DMS153 (cell line): Measurements from ENCODE around the gene CLASP2.
"Not testable (repeated sequence)": the region's sequence is repeated elsewhere in the genome, so short reads cannot be mapped to it uniquely, and the experiment has no call there.

Source experiments
- DNase-seq: peaks from one replicate; lab custom pipeline; 2025; lab: John Stamatoyannopoulos, UW

CLASP2 gene

GRCh38 chr3:33543601-33544000, 174.5 kb downstream of the CLASP2 start:
- DNase-seq: no peak

DNA sequence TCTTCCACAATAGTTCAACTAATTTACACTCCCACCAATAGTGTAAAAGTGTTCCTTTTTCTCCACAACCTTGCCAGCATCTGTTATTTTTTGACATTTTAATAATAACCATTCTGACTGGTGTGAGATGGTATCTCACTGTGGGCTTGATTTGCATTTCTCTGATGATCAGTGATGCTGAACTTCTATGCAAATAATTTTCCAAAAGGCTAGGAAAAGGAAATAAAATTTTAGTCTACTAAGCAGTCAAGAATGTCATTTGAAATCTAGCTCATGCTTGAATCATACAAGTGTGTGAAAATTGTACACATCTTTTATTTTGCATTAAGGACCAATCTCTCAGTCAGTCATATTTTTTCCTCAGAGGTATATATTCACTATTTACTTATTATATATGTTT, 176.1 kb downstream of the CLASP2 start:
- no peak for DNase-seq

GRCh38 chr3:33538678-33539339, 179.2 kb downstream of the CLASP2 start:
- DNase-seq: no peak

DNA sequence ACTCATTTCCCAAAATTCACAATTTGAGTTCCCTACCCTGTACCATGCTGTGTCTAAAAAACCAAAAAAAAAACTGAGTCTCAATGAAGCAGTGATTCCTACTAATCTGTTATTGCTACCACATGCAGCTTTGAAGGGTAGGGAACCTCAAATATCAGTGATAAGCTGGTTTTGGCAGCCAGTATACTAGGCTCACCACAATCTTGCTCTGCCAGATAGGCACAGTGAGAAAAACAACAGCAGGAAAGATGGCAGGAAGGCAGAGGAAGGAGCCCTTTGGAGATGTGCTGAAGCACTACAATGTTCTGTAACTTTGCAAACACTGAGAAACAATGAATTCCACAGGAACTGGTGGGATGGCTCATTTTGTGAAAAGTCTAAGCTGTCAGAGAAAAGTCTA, 180.9 kb downstream of the CLASP2 start:
- DNase-seq: no peak

- DNase-seq: no peak
These were observed 191.3 kb downstream of the CLASP2 start for GRCh38 chr3:33526787-33527186.

DNA sequence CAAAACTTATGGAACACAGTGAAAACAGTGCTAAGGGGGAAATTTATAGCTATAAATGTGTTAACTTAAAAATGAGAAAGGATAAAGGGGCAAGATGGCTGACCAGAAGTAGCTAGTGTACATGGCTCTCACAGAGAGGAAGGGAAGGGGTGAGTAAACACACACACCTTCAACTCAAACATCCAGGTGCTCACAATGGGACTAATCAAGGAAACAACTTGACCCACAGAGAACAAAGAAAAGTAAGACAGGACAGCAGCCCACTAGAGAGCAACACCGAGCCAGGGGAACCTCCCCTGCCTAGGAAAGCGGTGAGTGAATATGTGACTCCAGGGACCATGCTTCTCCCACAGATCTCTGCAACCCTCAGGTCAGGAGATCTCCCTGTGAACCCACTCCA, 192.8 kb downstream of the CLASP2 start:
- DNase-seq: no peak

DNA sequence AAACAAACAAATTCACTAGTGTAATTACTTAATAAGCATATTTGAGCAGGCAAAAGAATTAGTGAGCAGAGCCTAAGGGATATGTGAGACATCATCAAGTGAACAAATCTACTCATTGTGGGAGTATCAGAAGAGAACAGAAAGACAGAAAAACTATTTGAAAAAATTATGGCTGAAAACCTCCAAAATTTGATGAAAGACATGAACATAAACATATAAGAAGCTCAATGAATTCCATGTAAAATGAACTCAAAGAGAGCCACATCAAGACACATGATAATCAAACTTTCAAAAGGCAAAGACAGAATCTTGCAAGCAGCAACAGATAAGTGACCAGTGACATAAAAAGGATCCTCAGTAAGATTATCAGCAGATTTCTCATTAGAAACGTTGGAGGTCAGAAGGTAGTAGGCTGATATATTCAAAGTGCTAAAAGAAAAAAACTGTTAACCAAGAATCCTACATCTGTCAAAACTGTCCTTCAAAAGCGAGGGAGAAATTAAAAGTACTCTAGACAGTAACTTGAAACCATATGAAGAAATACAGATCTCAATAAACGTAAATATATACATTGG, 194.9 kb downstream of the CLASP2 start:
- DNase-seq: no peak

DNA sequence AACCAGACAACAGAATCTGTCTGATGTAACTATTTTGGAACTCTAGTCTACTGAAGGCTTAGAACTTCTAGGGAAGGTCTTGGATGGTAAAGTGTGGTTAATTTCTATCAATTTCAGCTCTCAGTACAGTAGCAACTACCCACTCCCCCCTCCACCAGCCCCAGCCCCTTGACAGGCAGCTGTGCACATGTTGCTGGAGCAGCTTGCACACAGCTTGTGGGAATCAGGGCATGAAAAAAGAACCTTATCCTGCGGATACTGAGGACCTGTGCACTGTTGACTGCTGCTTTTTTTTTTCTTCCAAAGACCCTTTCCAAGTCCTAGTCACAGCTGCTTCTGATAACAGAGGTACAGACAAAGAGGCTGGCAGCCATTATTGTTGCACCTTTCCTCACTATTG, 196.3 kb downstream of the CLASP2 start:
- DNase-seq: no peak

GRCh38 chr3:33513262-33513863, 204.7 kb downstream of the CLASP2 start:
- no peak for DNase-seq

GRCh38 chr3:33505027-33505426, 213.0 kb downstream of the CLASP2 start:
- no peak for DNase-seq

GRCh38 chr3:33496449-33496848, 221.6 kb downstream of the CLASP2 start:
- DNase-seq: no peak

DNA sequence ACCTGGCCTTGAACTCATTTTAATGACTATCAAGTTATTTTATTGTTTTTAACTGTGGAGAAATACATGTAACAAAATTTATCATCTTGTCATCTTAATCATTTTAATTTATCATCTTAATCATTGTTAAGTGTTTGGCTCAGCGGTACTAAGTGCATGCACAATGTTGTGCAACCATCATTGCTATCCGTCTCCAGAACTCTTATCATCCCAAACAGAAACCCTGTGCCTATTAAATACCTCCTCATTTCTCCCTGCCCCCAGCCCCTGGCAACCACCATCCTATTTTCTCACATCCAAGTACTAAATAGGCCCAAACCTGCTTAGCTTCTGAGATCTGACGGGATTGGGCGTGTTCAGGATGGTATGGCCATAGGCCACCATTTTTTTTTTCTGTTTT, 226.3 kb downstream of the CLASP2 start:
- no peak for DNase-seq

DNA sequence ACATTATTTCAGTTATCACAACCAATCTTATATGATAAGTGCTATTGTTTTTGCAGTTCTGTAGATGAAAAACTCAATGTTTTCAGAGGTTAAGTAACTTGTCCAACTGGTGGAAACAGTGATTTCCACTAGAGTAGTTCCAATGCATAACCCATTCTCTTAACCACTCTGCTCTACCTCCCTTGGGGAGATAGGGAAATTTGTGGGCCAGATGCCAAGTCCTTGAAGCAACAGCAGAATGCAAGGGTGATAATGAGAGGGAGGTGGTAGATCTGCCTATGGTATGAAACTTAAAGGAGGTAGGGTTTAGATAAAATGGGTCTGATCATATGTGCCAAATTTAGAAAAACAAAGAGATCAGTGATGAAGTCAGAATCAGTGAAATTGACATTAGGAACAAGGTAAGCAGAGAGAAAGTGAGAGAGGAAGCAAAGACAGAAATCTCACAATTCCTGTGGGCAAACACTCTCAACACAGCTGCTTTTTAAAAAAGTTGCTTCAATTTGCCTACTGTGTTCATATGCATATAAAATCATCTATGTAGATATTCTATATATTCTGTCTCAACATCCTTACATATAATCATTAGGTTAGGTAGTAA, 227.3 kb downstream of the CLASP2 start:
- DNase-seq: no peak

- DNase-seq: no peak
These were observed 229.4 kb downstream of the CLASP2 start for GRCh38 chr3:33488683-33489082.

DNA sequence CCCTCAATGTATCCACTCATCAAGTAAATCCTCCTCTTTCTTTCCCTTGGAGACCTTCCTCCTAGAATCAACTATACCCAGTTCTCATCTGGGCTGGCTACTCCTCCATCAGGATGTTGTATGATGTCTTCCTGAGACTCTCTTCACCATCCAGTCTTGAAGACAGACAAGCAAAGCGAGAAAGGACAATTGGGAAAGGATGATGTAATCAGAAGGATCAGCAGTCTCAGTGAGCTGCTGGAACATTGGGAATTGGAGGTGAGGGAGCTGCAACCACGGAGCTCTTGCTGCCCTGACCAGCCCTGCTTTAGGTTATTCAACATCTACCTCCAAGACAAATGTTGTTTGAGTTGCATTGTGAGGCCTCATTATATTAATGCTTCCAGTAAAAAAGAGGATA, 229.8 kb downstream of the CLASP2 start:
- no peak for DNase-seq

DNA sequence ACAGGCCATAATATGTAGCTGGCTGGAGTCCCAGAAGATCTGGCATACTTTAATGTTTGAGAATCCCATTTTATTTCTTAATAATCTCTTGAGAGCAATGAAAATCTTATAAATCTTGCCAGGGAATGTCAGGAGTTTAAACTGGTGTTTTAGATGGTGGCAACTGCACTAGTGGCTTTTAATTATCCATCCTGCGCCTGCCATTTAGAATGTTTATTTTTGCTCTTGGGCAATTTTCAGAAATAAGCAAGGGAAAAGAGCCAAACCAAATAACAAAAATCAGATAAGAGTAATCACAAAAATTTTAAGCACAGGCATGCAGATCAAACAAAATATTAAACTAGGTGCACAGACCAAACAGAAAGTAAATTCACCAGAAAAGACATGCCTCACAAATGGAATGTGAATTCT, 235.9 kb downstream of the CLASP2 start:
- no peak for DNase-seq

DNA sequence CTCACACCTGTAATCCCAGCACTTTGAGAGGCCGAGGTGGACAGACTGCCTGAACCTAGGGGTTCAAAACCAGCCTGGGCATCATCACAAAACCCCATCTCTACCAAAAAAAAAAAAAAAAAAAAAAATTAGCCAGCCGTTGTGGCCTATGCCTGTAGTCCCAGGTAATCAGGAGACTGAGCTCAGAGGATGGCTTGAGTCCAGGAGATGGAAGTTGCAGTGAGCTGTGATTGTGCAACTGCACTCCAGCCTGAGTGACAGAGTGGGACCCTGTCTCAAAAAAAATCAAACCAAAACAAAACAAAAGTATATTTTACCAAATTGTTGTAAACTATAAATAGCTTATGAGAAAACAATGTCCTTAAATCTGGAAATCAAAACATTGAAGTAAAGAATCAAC, 243.2 kb downstream of the CLASP2 start:
- no peak for DNase-seq

DNA sequence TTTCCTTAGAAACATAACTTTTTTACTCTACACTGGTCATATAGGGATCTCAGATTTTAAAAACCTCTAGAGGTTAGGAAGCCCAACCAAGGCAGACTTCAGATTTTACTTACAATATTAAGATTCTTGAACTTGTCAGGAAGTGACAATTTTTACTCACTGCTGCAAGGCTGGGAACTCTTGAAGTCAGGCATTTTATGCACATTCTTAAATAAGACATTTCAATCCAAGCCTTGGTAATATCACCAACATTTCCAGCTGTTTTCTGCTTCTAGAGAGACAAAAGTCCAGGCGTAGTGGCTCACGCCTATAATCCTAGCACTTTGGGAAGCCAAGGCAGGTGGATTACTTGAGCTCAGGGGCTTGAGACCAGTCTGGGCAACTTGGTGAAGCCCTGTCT, 244.2 kb downstream of the CLASP2 start:
- no peak for DNase-seq

- DNase-seq: no peak
These were observed 250.3 kb downstream of the CLASP2 start for GRCh38 chr3:33467786-33468185.

DNA sequence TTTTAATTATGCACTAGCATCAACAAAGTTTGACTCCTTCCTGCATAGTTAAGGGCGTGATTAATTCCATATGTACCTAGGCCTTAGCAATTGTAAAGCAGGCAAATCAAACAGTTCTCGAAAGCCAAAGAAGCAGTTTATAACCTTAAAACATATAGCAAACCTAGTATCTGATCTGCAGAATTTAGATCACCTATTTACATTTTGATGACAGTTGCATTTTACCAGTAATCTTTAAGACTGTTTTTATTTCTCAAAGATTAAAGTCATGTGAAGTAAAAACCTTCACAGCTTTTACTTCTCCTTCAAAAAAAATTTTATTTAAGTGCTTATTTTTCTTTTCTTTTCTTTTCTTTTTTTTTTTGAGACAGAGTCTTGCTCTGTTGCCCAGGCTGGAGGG, 257.0 kb downstream of the CLASP2 start:
- no peak for DNase-seq

DNA sequence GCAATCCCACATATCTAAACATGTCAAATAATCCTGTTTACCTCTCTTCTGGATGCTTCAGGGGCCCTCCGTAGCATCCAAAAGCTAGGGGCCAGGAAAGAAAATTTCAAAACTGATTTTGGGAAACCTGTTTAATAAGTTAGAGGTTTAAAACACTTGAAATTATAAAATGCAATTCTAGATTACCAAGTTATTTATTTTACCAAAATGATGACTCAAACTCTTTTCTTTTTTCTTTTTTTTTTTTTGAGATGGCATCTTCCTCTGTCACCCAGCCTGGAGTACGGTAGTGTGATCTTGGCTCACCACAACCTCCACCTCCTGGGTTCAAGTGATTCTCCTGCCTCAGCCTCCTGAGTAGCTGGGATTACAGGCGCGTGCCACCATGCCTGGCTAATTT, 258.5 kb downstream of the CLASP2 start:
- DNase-seq: not testable (repeated sequence)

DNA sequence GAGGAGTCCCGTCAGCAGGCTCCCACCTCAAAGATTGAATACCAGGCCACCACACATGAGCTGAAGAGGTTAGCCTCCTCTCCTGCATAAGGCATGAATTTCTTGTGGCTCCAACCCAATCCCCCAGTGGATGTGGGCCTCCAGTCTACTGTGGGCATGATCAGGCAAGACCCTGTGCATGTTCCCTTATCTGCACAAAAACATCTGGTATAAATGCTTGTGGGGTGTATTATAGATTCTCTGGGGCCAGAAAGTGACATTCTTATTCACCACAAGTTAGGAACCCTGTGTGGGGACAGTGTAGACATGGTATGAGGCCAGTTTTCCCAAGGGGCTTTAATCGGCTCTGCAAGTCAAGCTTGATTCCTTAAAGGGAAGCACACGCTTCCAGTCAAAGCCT, 259.6 kb downstream of the CLASP2 start:
- no peak for DNase-seq

DNA sequence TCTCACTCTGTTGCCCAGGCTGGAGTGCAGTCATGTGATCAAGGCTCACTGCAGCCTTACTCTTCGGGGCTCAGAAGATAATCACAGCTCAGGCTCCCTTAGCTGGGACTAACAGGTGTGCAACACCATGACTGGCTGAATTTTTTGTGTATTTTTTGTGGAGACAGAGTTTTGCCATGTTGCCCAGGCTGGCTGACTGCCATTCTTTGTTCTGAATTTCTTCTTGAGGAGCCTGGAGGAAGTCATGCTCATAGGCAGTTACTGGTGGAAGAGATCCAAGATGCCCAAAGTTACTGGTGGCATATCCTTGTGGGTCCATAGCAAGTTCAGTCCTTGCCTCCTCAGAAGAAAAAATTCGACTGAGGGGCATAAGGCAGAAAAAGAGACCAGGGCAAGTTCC, 261.3 kb downstream of the CLASP2 start:
- DNase-seq: no peak
